ENCODE measurements around the gene IFNAR2.

DNA sequence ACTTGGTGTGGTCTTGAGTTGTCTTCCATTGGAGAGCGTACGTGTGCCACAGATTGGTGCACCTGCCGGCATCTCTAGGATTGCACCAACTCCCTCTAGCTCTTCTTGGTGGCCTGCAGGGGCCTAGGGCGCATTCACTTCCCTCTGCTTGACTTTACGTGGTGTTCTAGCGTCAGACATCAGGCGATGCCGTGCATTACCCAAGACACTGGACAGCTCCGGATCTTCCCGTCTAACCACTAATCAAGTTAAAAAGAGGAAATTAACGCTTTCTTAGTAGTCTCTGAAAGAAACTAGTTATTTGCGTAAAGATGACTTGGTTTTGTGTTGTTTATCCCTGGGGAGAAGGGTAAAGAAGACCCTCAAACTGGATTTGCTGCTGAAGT is 35.9 kb downstream of the IFNAR2 start:
- TF ChIP-seq SMC3 (conservative IDR thresholded peaks at IDR 0.05; ENCODE audit: poor library complexity) (no peak), EZH2 (IDR thresholded peaks at IDR 0.05; ENCODE audit: borderline replicate concordance, insufficient read depth, low read length, poor library complexity, severe bottlenecking) (no peak), RAD21 (conservative IDR thresholded peaks at IDR 0.05) (no peak), POLR2AphosphoS5 (IDR thresholded peaks at IDR 0.05) (no peak), EP300 (conservative IDR thresholded peaks at IDR 0.05; ENCODE audit: poor library complexity, severe bottlenecking) (no peak), TAF1 (IDR thresholded peaks at IDR 0.05; ENCODE audit: low read depth) (no peak), MXI1 (conservative IDR thresholded peaks at IDR 0.05; ENCODE audit: poor library complexity, severe bottlenecking) (no peak)
- TF ChIP-seq, protein P1, sequence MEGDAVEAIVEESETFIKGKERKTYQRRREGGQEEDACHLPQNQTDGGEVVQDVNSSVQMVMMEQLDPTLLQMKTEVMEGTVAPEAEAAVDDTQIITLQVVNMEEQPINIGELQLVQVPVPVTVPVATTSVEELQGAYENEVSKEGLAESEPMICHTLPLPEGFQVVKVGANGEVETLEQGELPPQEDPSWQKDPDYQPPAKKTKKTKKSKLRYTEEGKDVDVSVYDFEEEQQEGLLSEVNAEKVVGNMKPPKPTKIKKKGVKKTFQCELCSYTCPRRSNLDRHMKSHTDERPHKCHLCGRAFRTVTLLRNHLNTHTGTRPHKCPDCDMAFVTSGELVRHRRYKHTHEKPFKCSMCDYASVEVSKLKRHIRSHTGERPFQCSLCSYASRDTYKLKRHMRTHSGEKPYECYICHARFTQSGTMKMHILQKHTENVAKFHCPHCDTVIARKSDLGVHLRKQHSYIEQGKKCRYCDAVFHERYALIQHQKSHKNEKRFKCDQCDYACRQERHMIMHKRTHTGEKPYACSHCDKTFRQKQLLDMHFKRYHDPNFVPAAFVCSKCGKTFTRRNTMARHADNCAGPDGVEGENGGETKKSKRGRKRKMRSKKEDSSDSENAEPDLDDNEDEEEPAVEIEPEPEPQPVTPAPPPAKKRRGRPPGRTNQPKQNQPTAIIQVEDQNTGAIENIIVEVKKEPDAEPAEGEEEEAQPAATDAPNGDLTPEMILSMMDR (IDR thresholded peaks at IDR 0.05; ENCODE audit: poor library complexity, severe bottlenecking): no peak
- TF ChIP-seq, protein P2, sequence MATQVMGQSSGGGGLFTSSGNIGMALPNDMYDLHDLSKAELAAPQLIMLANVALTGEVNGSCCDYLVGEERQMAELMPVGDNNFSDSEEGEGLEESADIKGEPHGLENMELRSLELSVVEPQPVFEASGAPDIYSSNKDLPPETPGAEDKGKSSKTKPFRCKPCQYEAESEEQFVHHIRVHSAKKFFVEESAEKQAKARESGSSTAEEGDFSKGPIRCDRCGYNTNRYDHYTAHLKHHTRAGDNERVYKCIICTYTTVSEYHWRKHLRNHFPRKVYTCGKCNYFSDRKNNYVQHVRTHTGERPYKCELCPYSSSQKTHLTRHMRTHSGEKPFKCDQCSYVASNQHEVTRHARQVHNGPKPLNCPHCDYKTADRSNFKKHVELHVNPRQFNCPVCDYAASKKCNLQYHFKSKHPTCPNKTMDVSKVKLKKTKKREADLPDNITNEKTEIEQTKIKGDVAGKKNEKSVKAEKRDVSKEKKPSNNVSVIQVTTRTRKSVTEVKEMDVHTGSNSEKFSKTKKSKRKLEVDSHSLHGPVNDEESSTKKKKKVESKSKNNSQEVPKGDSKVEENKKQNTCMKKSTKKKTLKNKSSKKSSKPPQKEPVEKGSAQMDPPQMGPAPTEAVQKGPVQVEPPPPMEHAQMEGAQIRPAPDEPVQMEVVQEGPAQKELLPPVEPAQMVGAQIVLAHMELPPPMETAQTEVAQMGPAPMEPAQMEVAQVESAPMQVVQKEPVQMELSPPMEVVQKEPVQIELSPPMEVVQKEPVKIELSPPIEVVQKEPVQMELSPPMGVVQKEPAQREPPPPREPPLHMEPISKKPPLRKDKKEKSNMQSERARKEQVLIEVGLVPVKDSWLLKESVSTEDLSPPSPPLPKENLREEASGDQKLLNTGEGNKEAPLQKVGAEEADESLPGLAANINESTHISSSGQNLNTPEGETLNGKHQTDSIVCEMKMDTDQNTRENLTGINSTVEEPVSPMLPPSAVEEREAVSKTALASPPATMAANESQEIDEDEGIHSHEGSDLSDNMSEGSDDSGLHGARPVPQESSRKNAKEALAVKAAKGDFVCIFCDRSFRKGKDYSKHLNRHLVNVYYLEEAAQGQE (IDR thresholded peaks at IDR 0.05; ENCODE audit: borderline replicate concordance): no peak

All from neural cell (in vitro differentiated cells).